LoVo (cell line): ENCODE data around the gene PRRT1.
"Not testable (repeated sequence)": the region's sequence is repeated elsewhere in the genome, so short reads cannot be mapped to it uniquely, and the experiment has no call there.

Source experiments
- DNase-seq: peaks from one replicate; pipeline ENCODE4 v3.0.0-alpha.2; 2016; ENCODE audit warnings: low spot score

PRRT1 gene

DNA sequence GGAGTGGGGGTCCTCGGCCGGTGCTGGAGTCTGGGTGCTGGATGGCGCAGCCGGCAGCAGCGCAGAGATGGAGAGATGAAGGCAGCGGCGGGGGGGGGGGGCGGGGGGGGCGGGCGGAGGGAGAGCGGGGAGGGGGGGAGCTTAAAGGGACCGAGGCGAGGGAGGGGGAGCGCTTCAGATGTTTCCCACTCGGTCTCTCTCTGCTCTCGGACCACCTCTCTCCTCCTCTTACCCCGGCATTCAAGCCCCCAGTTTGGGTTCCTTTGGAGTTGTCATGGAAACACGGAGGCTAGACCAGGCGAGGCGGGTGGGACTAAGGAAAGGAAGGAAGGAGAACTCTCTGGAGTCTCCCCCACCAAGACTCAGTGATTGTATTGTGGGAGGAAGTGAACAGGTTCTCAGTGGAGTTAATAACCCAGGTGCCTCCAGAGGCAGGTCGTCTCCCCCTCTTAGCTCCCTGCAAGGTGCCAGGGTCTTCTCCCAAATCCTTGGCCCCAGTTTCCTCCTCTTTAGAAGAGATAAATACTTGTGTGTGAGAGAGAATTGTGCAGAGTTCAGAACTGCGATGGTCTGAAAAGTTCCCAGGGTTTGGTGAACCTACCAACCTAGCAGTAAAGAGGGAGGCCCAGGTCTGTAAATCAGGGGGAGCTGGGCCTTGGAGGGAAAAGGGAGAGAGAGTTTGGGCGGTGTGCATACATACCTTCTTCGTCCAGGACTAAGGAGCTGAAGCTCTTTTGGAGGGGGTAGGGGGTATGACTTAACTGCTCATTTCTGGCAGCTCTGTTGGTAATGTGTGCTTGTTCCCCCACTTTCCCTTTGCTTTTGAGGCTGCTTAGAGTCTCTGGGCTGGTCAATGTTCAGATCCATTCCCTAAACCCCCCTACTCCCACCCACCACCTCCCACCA, at the start of gene PRRT1:
Gene PRRT1 (minus strand): TSS at position 77 of the 906 bp plus-strand sequence. CDS start 112 bp downstream, outside the sequence.
- no peak for DNase-seq

DNA sequence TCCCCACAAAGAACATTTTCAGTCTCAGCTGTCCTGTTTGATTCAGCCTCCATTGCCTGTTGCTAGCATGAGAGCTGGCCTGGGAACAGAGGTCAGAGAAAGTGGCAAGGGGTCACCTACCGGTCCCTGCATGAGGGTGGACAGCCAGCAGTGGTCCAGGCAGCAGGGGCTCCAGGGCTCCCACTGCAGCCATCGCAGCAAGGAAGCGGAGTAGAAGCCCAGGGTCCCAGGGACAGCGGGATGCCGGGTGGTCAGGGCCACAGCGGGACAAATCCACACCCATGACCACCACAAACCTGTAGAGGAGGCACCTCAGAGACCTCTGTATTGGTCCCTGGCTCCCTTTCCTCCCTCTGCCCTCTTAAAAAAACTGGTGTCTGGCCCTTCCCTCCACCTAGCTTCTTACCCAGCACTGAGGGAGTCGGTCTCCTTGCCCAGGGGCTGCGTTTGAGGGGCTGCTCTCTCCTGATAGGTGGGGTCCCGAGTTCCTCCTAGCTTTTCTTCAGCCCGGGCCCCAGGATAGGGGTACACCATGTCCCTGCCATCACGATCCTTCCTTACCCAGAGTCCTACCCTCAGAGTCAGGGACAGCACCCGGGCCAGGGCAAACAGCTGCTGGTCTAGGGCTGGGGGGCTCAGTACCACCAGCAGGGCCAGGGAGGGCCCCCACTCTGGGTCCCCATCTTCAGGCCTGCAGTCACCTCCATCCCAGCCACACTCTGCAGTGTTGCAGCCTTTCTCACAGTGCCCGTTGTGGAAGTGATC, 49.2 kb upstream of the PRRT1 start:
- DNase-seq = no peak

- no peak for DNase-seq
Measured at GRCh38 chr6:32198866-32199265, 47.1 kb upstream of the PRRT1 start.

GRCh38 chr6:32198345-32198696, 46.6 kb upstream of the PRRT1 start:
- no peak for DNase-seq

DNA sequence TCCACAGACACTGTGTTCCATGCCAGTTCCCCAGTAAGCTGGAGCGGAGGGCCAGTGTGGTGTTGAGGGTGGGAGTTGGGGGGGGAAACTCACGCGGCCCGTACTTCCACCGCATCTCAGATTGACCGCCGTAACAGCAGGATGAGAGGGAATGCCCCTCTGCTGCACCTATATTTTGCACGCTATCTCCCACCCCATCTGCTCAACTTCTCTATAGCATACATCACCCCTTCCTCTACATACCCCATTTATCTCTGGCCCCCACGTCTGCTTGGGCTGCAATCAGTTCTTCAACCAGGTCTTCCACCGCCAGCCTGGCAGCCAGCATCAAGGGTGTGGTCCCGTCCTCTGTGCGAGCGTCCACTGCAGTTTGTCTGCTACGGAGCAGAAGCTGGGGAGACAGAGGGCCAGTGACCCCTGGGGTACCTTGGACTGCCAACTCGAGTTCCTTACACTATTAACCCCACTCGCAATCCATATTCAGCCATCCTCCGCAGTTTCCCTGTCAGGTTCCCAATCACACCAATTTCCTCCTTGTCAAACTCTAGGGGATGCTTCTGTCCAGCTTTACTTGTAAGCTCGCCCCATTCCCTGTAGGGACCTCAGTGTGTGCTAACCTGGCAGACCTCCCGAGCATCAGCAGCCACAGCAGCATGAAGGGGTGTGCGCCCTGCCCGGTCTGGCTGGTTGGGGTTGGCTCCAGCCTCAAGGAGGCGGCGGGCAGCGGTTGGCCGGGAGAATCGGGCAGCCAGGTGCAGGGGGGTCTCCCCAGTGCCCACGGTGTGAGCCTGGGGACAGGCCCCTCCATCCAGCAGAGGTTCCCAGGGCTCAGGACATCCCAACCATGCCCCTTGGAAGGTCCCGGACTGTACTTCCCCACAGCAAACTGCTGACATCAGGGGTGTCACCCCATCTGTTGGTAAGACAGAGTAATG, 45.2 kb upstream of the PRRT1 start:
- no peak for DNase-seq

DNA sequence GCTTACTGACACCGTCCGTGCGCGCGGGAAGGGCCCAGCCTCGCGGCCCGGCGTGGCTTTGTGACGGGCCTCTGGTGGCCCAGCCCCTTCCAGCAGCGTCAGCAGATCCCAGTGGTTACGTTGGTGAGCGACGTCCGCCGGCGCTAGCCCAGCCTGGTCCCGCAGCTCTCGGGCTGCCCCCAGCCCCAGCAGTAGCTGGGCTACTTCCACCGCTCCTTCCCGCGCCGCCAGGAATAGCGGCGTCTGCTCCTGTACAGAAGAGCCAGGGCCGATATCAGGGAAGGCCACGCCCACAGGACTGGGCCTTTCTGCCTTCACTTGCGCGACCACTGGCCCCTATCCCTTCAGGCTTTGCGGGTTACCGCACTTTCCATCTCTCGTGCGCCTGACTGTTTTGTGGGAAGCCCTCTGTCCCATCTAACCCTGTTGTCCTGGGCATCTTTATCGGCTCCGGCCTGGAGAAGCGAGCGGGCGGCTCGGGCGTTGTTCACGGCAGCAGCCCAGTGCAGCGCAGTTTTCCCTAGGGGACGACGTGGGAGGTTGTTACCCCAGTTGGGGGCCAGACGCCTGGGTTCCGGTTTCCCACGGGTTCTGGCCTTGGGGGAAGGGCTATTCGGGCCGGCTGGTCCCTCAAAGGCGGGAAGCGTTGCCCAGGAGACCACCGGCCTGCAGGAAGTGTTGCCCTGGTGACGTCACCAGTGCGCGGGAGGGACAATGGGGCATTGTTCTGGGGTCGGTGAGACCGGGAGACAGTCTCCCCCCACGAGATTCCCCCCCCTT, 44.4 kb upstream of the PRRT1 start:
- DNase-seq = peak; percentile 77

DNA sequence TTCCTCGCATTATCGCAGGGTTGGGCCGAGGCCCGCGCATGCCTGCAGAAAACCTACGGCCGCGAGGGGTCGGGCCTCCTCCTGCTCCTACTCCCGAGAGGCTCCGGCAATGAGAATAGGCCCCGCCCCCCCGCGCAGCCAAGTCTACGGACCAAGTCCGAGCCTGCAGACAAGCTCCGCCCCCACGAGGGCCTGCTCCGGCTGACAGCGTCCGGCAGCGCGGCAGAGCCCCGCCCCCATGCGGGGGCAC, 43.8 kb upstream of the PRRT1 start:
- DNase-seq = peak; percentile 99

DNA sequence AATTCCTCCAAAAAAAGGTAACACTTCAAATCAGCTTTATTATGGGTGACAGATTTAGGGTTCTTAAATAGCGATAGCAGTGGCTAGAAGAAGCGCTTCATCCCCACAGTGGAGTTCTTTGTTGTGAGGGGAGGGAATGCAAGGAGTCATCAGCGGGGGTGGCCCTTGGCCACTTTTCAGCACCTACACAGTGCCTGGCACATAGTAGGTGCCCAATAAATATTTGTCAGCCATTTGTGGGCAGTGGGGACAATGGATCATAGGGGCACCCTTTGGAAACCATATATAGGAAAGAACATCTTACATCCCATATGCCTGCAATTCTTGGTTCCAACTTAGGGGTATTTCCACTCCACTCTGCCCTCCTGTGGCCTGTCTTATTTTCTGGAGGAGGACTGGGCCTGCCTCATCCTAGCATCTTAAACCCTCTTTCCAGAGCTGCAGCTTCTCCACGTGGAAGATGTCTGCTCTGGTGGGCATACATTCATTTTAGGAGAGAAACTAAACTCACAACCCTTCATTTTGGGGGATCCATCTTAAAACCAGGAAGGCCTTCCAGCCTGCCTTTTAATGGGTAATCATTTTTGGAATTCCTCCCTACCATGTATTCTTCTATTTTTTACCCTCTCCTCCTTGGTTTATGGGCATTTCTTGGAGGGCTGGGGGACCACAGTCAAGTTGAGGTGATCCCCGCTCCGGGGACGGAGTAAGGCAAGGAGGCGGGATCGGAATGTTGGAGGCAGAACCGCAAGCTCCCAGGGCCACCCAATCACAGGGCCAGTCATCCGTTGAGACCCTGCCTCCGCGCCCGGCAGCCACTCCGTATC, 43.3 kb upstream of the PRRT1 start:
- peak; percentile 24 for DNase-seq

GRCh38 chr6:32194388-32194787, 42.6 kb upstream of the PRRT1 start:
- DNase-seq = no peak

DNA sequence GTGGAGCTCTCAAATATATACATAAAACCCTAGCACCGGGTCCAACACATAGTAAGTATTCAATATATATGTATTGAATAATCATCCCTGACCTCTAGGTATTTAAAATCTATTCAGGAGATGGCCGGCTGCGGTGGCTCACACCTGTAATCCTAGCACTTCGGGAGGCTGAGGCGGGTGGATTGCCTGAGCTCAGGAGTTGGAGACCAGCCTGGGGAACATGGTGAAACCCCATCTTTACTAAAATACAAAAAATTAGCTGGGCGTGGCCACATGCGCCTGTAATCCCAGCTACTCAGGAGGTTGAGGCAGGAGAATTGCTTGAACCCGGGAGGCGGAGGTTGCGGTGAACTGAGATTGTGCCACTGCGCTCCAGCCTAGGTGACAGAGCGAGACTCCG, 41.4 kb upstream of the PRRT1 start:
- not testable (repeated sequence) for DNase-seq

- no peak for DNase-seq
Measured at GRCh38 chr6:32192608-32193039, 40.9 kb upstream of the PRRT1 start, which contains the start of gene GPSM3. Gene GPSM3, minus strand, starts transcription at chr6:32192643. Its CDS starts 130 bp downstream, at chr6:32192513.

DNA sequence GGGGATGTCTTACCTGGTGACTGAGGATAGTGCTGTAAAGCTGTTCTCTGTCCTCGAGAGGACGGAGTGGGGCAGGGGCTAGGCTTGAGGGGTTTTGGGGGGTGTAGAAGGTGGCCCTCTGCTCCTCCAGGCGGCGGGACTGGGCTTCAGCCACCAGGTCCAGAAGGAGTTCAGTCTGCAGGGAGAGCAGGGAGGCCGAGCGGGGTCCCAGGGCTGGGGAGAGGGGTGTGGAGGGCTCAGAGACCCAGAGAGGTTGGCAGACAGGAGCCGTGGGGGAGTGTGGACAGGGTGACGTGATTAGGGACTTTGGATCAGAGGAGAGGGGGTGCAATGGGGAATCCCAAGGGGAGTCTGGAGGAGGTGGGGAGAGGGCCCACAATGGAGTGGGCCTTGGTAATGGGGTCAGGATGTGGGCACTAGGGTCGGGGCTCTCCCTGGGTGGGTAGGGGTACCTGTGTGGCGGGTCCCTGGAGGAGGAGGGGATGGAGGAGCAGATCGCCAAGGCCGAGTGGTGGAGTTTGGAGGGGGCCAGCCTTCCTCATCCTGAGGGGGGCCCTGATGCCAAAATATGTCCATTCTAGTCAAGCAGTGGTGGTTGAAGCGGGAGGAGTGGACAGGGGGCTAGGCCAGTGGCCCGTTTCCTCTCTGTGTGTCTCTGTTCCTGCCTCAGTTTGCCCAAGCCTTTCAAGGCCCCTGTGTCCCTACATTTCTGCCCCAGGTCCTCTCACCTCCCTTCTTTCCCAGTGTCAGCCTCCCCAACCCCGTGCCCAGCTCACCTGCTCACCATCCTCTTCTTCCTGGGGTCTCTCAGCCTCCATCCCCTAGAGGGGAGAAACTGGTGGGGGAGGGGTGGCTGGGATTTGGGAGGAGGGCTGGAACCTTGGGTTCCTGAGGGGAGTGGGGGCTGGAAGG, 40.2 kb upstream of the PRRT1 start:
- no peak for DNase-seq

GRCh38 chr6:32190911-32191677, 39.4 kb upstream of the PRRT1 start:
- no peak for DNase-seq

DNA sequence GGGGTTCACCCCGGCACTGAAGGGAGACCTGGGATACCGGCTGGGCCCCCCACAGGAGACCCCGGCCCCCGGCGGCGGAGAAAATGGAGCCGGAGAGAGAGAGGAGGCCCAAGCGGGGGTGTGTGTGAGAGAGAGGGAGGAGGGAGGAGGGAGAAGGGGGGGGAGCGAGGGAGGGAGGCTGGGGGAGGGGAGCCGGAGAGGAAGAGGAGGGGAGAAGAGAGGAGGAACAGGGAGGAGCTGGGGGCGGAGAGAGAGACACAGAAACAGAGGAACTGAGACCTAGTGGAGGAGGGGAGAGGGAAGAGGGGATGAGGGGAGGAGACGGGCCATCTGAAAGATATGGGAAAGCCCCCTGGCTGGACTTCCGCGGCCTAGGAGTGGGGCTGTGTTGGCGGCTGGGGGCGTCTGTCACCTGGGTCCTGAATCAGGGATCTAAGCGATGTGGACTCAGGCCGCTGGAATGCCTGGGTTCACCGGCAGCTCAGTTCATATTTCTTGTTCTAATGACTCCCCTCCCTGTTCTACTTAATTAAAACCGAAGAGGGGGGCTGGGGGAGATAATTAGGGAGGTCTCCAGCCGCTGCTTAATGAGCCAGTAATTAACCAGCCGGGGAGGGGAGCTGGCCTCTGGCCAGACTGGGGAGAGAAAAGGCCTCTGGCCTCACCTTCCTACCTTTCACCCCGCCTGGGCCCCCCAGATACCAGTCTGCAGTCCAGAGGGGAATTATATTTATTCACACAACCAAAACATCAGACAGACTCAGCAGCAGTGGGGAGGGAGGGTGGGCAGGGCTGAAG, 38.5 kb upstream of the PRRT1 start, which contains the start of gene PBX2:
Gene PBX2 (minus strand): TSS at position 149 of the 798 bp plus-strand sequence. CDS start 287 bp downstream, outside the sequence.
- peak; percentile 83 for DNase-seq

DNA sequence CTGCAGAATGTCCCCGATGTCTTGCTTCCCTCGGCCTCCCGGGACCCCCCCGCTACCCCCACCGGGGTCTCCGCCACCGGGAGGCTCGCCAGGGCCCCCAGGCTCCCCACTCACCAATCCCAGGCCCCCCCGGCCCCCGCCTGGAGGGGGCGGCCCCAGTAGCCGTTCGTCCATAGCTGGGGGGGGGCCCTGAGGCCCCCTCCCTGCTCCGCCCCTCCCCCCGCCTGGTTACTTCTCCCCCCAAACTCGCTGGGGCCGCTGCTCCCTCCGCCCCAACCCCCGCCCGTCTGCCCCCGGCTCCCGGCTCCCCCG, 38.0 kb upstream of the PRRT1 start:
- DNase-seq = no peak

DNA sequence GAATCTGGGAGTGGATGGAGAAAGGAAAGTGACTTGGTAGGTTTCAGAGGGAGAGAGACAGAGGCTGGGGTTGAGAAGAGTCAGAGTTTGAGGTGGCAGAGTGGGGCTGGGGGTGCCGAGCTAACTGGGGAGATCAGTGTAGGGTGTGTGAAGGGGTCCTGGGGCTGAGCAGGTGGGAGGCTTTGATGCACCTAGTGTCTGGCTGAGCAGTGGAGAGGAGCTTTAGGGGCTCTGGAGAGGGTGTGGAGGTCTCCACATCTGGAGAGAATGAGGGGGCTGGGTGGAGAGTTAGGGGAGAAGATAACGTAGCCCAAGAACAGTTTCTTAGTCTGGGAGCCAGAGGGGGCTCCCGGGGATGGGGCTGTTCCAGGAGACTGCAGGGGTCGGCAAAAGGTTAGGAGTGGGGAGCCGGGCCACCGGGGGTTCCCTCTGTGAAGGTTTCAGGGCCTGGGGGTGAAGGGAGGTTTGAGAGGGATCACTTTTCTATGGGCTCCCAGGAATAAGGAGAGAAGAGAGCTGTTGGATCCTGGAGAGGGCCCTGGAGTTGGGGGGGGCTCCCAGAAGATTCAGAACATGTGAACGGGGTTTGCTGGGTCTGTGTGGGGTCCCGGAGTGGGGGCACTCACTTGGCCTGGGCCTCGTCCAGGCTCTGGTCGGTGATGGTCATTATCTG, 37.5 kb upstream of the PRRT1 start:
- no peak for DNase-seq

DNA sequence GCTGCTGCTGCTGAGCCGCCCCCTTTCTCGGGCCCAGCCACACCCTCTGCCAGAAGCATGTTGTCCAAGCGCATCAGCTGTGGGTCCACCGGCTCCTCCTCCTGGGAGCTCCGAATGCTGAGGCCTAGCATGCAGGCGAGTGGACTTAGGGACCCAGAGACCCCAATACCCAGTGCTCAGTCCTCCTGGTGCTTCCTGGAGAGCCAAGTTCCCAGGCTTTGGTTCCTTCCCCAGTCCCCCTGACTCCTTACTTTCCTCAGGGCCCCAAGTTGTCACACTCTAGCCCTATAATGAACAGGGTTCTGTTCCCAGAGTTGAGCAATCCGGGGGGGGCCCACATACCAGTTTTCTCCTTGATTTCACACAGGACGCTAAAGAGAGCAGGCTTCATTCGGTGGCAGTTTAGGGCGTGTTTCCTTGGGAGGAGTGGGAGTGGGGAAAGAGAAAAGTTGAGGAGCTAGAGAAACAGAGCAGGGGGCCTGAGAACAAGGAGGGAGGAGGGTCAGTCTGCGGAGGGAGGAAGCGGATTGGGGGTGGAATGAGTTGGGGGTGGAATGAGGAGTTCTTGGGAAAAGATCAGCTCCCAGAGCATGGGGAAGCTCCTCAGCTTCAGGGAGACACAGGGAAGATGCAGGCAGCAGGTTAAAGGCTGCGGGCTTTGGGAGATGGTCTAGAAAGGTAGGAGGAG, 36.8 kb upstream of the PRRT1 start:
- DNase-seq = no peak
